ENCODE results near the gene CDON. TPM values are rescaled to one million over a fixed set of nuclear protein-coding genes. Genes with fewer than 3 reads are reported as not detected.

The CDON gene
- total RNA-seq, 1 experiment from 2014 or later, result 17.2 TPM

DNA sequence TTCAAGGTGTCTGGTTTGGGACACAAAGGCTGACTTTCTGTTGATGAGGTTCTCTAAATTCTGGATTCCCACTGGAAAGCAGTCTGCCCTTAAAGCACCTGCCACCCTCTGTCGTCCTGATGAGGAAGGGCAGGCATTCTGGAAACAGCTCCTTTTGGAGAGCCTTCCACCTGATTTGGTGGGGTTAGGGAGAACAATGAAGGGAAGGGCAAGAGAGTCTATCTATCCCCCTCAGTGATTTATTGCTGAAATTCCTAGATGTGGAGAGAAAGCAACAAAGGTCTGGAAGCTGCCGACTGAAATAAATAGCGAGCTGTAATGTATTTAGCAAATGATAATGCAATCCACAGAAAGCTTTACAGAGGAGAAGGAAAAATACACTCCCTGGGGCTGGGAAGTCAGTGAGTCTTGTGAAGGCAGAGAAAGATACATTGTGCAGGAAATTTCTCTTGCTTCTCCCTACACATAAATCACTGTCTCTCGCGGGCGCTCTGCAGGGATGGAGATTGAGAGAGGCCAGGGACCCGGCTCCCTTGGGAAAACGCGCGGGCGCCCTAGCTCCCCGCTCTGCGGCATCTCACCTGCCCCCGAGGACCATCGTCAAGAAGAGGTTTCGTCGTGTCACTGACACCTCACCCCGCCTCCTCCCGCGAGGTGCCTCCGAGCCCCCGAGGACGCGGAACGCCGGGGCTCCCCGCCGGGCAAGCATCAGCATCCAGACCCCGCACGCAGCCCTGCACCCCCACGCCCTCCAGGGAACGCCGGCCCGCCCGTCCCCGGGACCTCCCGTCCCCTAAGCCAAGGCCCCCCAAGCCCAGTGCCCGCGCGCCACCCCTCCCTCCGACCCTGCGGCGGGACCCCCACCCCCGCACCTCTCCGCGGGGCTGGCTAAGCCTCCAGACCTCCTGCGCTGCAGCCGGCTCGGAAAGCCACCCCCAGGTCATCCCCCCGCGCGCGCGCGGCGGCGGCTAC, 673 bp downstream of the CDON start:
- no peak overlapping the region for H2BK15ac ChIP-seq (ENCODE audit: low read depth, low read length)
- H3K27ac Mint-ChIP-seq, result peak overlapping the region in 2 of 3 experiments; percentile 11 to 65; a peak in 2 of 7 replicates
- no peaks in the 10 kb centered on the region for H3K27me3 ChIP-seq (ENCODE audit: insufficient read depth, low read length)

More for the DNA sequence above, 673 bp downstream of the CDON start:
- Histone ChIP-seq H3K9ac (ENCODE audit: extremely low read depth, insufficient read length, low read length) (no peak overlapping the region), H3K79me2 (ENCODE audit: insufficient read depth, low read length) (no peaks in the 10 kb centered on the region), H2BK5ac (ENCODE audit: insufficient read length, low read length) (no peak overlapping the region), H3K27ac (ENCODE audit: insufficient read length, low read depth, low read length) (no peak overlapping the region), H3K4me1 (ENCODE audit: insufficient read depth, low read length) (peaks cover 4% of the 10 kb centered on the region; the same call in 1 of the 2 replicates), H3K79me1 (ENCODE audit: insufficient read depth, low read depth, low read length, poor library complexity, severe bottlenecking) (no peaks in the 10 kb centered on the region), H3K9me3 (ENCODE audit: control insufficient read depth, low read depth, low read length) (no peaks in the 10 kb centered on the region), H2BK12ac (ENCODE audit: insufficient read length, low read depth, low read length) (no peak overlapping the region), H3K18ac (ENCODE audit: insufficient read length, low read depth, low read length) (no peak overlapping the region), H3T11ph (ENCODE audit: low read length) (no peak overlapping the region), H2AK5ac (ENCODE audit: insufficient read length, low read length) (no peak overlapping the region), H3K14ac (ENCODE audit: insufficient read depth, low read length) (no peak overlapping the region), H4K20me1 (ENCODE audit: control insufficient read depth, insufficient read depth, insufficient read length) (no peaks in the 10 kb centered on the region), H4K91ac (ENCODE audit: insufficient read length, low read depth, low read length) (no peak overlapping the region), H2BK120ac (ENCODE audit: low read depth, low read length, poor library complexity, severe bottlenecking) (no peak overlapping the region), H3K23me2 (ENCODE audit: insufficient read length, low read depth, low read length, poor library complexity, severe bottlenecking) (peaks cover 8% of the 10 kb centered on the region), H3K56ac (ENCODE audit: insufficient read length, low read depth, low read length) (no peak overlapping the region), H3K4ac (ENCODE audit: low read depth, low read length) (no peak overlapping the region), H3K4me2 (ENCODE audit: insufficient read depth, insufficient read length, low read length) (peak overlapping the region; percentile 73), H2AFZ (ENCODE audit: low read length) (no peak overlapping the region), H2BK20ac (ENCODE audit: low read depth, low read length, poor library complexity, severe bottlenecking) (no peak overlapping the region), H3K23ac (ENCODE audit: insufficient read length, low read depth, low read length) (no peak overlapping the region), H4K8ac (replicated peaks; ENCODE audit: insufficient read length, low read depth, low read length) (no peak overlapping the region), H4K5ac (ENCODE audit: insufficient read length, low read depth, low read length) (no peak overlapping the region)
- TF ChIP-seq, protein P1, sequence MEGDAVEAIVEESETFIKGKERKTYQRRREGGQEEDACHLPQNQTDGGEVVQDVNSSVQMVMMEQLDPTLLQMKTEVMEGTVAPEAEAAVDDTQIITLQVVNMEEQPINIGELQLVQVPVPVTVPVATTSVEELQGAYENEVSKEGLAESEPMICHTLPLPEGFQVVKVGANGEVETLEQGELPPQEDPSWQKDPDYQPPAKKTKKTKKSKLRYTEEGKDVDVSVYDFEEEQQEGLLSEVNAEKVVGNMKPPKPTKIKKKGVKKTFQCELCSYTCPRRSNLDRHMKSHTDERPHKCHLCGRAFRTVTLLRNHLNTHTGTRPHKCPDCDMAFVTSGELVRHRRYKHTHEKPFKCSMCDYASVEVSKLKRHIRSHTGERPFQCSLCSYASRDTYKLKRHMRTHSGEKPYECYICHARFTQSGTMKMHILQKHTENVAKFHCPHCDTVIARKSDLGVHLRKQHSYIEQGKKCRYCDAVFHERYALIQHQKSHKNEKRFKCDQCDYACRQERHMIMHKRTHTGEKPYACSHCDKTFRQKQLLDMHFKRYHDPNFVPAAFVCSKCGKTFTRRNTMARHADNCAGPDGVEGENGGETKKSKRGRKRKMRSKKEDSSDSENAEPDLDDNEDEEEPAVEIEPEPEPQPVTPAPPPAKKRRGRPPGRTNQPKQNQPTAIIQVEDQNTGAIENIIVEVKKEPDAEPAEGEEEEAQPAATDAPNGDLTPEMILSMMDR (conservative IDR thresholded peaks at IDR 0.05), result peak; percentile 70
- H3K36me3 Mint-ChIP-seq (ENCODE audit: insufficient read depth in 1 of 3, low read depth in 3 of 3), result no peaks in the 10 kb centered on the region; a peak in 1 of 7 replicates
- H3K4me1 Mint-ChIP-seq, result peaks cover 28 to 40% of the 10 kb centered on the region in 2 experiments
- peaks cover 4% of the 10 kb centered on the region for H3K27me3 Mint-ChIP-seq (ENCODE audit: low read depth)
- H3K9me3 Mint-ChIP-seq, result no peaks in the 10 kb centered on the region
- DNase-seq, result peak; percentile 62
- WGBS (ENCODE audit: extremely low coverage, insufficient read length, low lambda C conversion rate), result no CpG with 5 or more reads among the region's 57 CpGs
- H3K4me3 Mint-ChIP-seq, result peak overlapping the region; percentile 68 to 88

Data from H9 (cell line).